ENCODE results near the gene HELZ. TPM values are rescaled to one million over a fixed set of nuclear protein-coding genes. Genes with fewer than 3 reads are reported as not detected.

The HELZ gene
- polyA plus RNA-seq, 1 of the 3 experiments (the other 2 are of a cell fraction) = 4.3 TPM

GRCh38 chr17:67044016-67044772, 200.8 kb downstream of the HELZ start, which contains the start of gene CACNG1:
Gene CACNG1, plus strand, starts transcription at chr17:67044554. Its CDS starts 107 bp downstream, at chr17:67044661.
- Histone ChIP-seq H3K79me2 (ENCODE audit: insufficient read depth) (no peaks in the 10 kb centered on the region), H3K9me3 (peaks cover 9% of the 10 kb centered on the region), H3F3A (replicated peaks; ENCODE audit: insufficient read depth) (no peaks in the 10 kb centered on the region), H3K27ac (ENCODE audit: low read depth in 2 of 2, low read length in 1 of 2) (no peak within 1 kb of the TSS), H3K9ac (no peak within 1 kb of the TSS), H3K4me1 (ENCODE audit: control insufficient read depth in 1 of 2, insufficient read depth in 2 of 2, low read depth in 1 of 2, low read length in 1 of 2) (no peaks in the 10 kb centered on the region; a peak in 1 of 4 replicates), H4K20me1 (ENCODE audit: insufficient read depth) (no peaks in the 10 kb centered on the region), H3K36me3 (replicated peaks in 1 of 2; ENCODE audit: control insufficient read depth in 1 of 2, insufficient read depth in 2 of 2, low read length in 1 of 2) (no peaks in the 10 kb centered on the region), H3K4me3 (ENCODE audit: low read depth in 2 of 2, low read length in 1 of 2) (no peak within 1 kb of the TSS), H3K27me3 (ENCODE audit: insufficient read depth) (no peaks in the 10 kb centered on the region; the same call in 1 of the 2 replicates), H3K4me2 (no peak within 1 kb of the TSS), H2AFZ (ENCODE audit: low read depth) (no peak within 1 kb of the TSS), H3K9me2 (no peaks in the 10 kb centered on the region)
- CTCF ChIA-PET = interaction anchor here (1.2 kb wide), 1 partner anchor 34 kb away, joined by 3 read pairs; no protein-coding TSS in a partner anchor
- POLR2A ChIA-PET = no interaction called here
- DNase-seq = peak; percentile 38
- no peak for TF ChIP-seq MEF2A (IDR thresholded peaks at IDR 0.05; ENCODE audit: borderline replicate concordance, low read depth)
- TF ChIP-seq POLR2AphosphoS5 (IDR thresholded peaks at IDR 0.05; ENCODE audit: low read depth, low read length) = no peak
- 81% methylated on average over 27 of the region's 32 CpGs for WGBS (ENCODE audit: low lambda C conversion rate)

- no peak overlapping the region for H2AFZ ChIP-seq (ENCODE audit: low read depth)
- TF ChIP-seq EZH2phosphoT487 (IDR thresholded peaks at IDR 0.05; ENCODE audit: borderline replicate concordance, low read depth) = no peak
- no peak for TF ChIP-seq RFX5 (IDR thresholded peaks at IDR 0.05; ENCODE audit: low read length)
- TF ChIP-seq RXRA (IDR thresholded peaks at IDR 0.05; ENCODE audit: borderline replicate concordance, low read depth) = no peak
- no peak for TF ChIP-seq FOSL2 (IDR thresholded peaks at IDR 0.05; ENCODE audit: borderline replicate concordance, low read depth)
- TF ChIP-seq NFIC (IDR thresholded peaks at IDR 0.05; ENCODE audit: borderline replicate concordance) = no peak
- TF ChIP-seq TCF12 (IDR thresholded peaks at IDR 0.05) = no peak
- TF ChIP-seq SIN3A (IDR thresholded peaks at IDR 0.05; ENCODE audit: borderline replicate concordance, low read depth, low read length) = no peak
- no peak for TF ChIP-seq GABPA (IDR thresholded peaks at IDR 0.05; ENCODE audit: low read depth)
- no peak for TF ChIP-seq FOXJ3 (CRISPR knock-in tag; IDR thresholded peaks at IDR 0.05)
- no peak for TF ChIP-seq SMC3 (IDR thresholded peaks at IDR 0.05; ENCODE audit: low read depth, low read length)
- 69% methylated on average over 12 of the region's 12 CpGs for WGBS (ENCODE audit: low lambda C conversion rate)
- H3K27ac ChIP-seq (ENCODE audit: low read depth in 2 of 2, low read length in 1 of 2) = no peak overlapping the region
- H3K9me2 ChIP-seq = no peaks in the 10 kb centered on the region
- no peak for DNase-seq
- no peaks in the 10 kb centered on the region for H3K79me2 ChIP-seq (ENCODE audit: insufficient read depth)
- POLR2A ChIA-PET = no interaction called here
- H3K36me3 ChIP-seq (replicated peaks in 1 of 2; ENCODE audit: control insufficient read depth in 1 of 2, insufficient read depth in 2 of 2, low read length in 1 of 2) = no peaks in the 10 kb centered on the region
- H3K9me3 ChIP-seq = peaks cover 1% of the 10 kb centered on the region; the same call in 1 of the 2 replicates
- no peaks in the 10 kb centered on the region for H4K20me1 ChIP-seq (ENCODE audit: insufficient read depth)
- no peak overlapping the region for H3K4me2 ChIP-seq
- H3K4me1 ChIP-seq (ENCODE audit: control insufficient read depth in 1 of 2, insufficient read depth in 2 of 2, low read depth in 1 of 2, low read length in 1 of 2) = no peaks in the 10 kb centered on the region; a peak in 1 of 4 replicates
- no peak overlapping the region for H3K4me3 ChIP-seq (ENCODE audit: low read depth in 2 of 2, low read length in 1 of 2)
- H3K27me3 ChIP-seq (ENCODE audit: insufficient read depth) = no peaks in the 10 kb centered on the region; the same call in 1 of the 2 replicates
- no peak overlapping the region for H3K9ac ChIP-seq
- CTCF ChIA-PET = interaction anchor here (1.5 kb wide), 1 partner anchor 315 kb away, joined by 4 read pairs; no protein-coding TSS in a partner anchor
- no peaks in the 10 kb centered on the region for H3F3A ChIP-seq (replicated peaks; ENCODE audit: insufficient read depth)
These were observed 201.7 kb downstream of the HELZ start for GRCh38 chr17:67043283-67043682.
